Stimulated activated CD4-positive, alpha-beta T cell treated with anti-CD3 and anti-CD28 coated beads, Interleukin-12 subunit alpha, Interleukin-12 subunit beta, amount 100 ng/mL, for 24 hours (primary cell): ENCODE data around the gene CYB561.
A peak's percentile ranks its signal among the peaks of the same experiment; 100 is the strongest.

Source experiments
- DNase-seq, 2 experiments: peaks; one replicate each; pipeline ENCODE4 v3.0.0-alpha.2; 2020; ENCODE audit warnings: low read depth in 2 of 2

Gene CYB561

DNA sequence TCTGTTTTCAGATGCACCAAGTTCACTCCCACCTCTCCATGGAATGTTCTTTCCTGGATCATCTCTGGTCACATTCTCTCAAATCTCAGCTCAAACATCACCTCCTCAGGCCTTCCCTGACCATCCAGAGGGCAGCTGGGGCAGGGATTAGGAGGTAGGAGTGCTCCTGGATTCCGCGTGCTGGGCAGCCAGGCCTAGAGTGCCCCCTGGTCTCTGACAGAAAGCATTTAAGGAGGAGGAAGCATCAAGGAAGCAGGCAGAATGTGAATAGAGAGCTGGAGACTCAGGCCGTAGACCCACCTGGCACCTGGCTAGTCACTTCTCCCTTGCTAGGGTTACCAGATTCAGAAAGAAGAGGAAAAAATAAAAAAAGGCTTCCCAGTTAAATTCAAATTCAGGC lies 2.5 kb upstream of the CYB561 start:
- DNase-seq: no peak

DNA sequence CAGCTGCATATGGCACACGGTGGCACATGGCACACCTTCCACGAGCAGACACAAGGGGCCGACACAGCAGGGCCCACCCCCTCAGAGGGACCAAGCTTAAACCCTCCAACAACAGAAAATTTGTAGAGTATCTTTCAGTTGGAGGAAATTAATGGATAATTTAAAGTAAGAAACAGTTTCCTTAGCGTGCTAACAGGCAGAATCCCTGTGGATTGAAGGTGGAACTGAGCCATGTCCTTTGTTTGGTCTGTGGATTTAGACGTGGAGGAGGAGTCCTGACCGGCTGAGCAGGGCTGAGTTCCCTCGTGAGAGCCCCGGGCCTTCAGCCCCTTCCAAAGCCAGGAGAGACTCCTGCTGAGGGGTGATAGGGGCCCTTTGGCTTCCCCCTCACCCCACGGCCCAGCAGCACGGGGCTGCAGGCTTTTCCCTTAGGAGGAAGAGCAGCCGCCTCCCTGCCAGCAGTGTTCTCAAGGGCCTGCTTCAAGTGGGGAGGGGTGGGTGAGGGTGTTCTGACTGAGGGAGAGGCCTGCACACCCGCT lies 1.4 kb upstream of the CYB561 start:
- DNase-seq: no peak

DNA sequence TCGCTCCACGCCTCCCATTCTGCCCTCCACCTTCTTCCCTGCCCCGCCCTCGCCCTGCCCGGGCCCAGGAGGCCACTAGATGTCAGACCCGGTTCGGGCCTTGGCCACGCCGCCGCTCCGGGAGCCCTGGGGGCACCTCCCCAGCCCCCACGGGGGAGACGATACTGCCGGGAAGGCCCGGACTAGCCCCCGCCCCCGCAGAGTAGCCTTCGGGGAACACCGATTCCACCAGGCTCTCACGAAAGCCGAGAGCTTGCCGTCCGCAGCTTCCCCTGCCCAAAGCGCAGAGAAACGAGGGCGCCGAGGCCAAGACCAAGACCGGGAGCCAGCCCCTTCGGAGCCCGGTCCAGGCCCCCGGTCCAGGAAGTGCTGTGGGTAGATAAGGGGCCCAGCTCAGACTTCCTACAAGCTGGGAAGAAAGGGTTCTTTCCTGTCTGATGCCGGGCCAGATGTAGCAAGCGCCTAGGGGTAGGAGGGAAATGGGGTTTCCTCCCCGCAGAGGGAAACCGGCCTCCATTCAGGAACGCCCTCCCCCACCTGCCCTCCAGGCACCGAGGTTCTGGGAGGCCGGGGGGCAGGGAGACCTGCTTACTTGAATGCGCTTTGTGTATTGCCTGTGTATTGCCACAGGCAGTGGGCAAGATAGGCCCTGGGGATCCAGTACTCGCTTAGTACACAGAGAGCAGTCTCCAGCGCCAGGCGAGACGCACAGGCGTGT lies 806 bp upstream of the CYB561 start:
- DNase-seq: peak in 1 of 2 experiments; percentile 36

DNA sequence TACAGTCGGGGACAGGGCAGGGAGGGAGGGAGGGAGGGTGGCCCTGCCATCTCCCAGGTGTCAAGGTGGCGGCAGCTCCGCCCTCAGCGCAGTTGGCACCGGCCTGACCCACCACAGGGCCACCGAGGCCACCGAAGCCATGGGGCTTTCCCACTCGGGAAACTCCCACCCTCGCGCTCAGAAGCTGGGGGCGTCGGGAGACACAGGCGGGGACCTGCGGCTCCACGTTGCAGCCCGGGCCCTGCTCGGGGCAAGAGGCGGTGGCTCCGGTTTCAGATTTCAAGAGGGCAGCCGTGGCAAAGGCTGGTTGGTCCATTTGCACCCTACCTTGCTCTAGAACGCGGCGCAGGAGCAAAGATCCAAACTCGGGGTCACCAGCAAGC lies 544 bp downstream of the CYB561 start:
- no peak for DNase-seq

DNA sequence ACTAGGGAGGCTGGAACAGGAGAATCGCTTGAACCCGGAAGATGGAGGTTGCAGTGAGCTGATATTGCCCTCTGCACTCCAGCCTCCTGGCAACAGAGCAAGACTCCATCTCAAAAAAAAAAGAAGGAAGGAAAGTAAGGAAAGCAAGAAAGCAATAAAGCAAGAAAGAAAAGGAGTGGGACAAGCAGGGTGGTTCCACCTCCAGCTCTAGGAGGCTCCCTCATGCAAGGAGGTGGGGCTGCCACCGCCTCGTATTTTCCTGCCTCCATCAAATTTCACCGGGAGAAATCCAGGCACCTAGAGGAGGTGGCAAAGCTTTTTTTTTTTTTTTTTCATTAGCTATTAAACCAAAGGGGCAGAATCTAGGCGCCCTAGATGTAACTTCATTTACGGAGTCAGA lies 1.0 kb downstream of the CYB561 start:
- DNase-seq: no peak

DNA sequence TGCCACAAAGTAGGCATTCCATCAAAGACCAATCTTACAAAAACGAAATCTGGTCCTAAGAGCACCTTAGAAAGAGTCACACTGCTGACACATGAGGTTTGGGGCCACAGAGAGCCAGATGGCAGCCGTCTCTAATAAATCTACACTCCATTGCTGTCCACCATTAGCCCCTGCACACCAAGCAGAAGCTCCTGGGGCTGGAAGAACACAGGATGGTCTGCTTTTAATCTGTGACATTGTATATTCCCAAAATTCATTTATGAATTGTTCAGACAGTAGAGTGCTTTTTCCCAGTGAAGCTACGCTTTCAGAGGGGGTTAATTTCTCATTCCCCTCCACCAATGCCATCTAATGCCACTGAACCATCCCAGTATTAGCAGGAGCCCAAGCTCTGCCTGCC lies 1.6 kb downstream of the CYB561 start:
- DNase-seq: no peak

DNA sequence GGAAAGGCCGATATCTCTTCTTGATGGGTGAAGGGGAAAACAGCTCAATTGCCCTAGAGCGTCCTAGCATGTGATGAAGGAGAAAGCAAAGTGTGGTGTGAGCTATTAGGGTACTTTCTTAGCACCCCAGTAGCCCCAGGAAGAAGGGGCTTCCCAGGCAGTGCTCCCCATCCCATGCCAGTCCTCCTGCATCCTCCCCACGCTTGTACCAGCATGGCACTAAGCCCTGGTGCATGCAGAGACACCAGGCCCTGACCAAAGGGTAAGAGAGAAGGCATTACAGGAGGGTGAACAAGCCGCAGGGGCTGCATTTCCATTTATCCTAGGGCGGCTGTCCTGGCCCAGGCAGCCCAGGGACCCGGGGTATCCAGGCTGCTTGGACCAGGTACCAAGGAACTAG lies 3.1 kb downstream of the CYB561 start:
- DNase-seq: no peak

DNA sequence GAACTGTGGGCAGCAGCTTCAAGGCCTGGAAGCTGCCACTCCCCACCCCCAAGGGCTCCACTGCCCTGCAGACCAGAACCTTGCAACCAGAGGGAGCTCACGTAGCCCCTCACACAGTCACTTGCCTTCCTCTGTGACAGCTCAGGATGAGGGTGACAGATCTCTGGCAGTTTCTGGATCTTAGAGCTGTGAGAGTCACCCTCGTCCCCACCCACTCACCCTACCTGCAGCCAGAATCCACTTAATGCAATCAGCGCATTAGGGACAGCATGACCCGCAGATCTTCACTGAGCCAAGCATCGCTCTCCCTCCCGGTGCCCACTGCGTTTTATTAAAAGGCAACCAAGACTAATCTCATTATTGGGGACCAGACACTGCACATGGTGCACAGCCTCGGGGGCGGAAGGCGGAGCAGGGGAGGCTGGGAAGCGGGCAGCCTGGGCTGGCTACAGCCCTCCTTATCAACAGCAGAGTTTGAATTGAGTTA lies 3.5 kb downstream of the CYB561 start:
- DNase-seq: no peak

DNA sequence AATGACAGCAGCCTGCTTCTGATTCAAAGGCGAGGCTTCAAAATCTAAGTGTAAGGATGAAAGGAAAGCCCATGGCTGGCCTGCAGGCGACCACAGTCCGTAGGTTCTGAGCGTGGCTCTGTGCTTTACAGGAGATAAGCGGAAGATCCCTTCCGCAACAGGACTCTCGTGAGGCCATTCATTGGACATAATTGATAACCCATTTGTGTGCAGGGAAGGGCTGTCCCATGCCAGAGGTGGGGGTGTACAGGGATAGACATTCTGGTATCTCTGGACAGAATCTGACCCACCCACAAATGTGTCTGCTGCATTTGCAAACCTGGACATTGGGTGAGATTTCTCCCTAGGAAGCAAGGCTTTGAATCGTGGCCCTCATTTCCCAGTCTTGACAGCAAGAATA lies 4.0 kb downstream of the CYB561 start:
- DNase-seq: no peak

DNA sequence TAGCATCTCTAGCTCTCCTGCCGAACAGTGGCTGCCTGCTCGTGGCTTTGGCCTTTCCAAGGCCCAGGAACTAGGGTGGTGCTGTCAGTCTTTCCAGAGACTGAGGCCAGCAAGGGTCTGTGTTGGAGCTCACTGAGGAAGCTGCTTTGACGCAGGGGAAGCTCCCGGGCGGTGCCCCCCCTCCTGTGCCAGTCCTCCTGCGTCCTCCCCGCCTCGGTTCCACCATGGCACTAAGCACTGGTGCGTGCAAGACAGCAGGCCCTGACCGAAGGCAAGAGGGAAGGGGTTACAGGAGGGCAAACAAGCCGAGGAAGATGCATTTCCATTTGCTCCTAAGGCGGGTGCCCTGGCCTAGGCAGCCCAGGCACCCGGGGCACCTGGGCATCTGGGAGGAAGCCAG lies 4.5 kb downstream of the CYB561 start:
- no peak for DNase-seq

DNA sequence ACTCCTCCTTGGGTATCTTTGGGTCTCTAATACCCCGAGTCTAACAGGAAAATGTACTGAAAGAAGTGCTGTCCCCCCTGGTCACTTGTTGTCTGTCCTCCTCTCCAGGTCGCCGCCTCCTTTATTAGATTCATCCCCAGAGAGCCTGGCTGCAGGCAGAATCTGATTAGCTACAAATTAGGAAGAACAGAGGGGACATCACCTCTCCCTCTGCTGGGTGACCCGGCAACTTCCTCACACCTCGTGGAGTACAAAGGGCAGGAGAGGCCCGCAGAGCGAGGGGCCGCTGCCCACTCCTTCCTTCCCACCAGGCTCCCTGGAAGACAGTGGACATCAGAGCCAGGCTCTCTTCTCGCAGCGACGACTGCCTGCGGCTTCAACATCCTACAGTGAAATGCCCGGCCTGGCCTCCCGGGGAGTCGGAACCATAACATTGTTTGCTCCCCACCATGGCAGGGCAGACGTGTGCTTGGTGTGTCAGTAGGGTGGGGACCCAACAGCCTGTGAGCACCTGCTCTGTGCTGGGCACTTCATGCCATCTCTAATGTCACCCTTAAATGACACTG lies 5.3 kb downstream of the CYB561 start:
- no peak for DNase-seq

DNA sequence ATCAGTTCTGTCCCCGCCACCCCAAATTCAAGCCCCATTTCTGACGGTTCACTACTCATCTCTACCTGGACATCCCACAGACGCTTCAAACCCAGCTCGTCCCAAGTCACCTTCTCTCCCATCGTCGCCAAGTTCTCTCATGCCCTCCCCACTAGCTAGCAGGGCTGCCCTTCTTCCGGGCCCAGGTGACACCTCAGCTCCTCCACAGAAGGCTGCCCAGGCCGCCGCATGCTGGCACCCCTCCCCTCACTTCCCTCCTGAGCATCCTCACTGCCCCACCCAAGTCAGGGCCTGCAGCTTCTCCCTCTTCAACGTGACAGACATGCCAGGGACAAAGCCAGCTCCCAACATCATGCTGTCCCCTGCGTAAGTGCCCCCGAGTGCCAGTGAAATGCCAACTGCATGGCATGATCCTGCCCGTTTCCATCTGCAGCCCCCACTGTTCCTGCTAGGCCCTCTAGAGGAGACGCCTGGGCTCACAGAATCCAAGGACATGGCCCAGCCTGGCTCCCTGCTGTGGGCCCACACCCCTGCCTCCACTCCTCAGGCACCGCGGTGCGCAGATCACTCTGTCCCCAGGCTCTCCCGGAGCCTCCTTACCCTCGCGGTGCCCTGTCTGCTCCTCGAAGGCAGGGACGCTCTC lies 5.9 kb downstream of the CYB561 start:
- DNase-seq: no peak

DNA sequence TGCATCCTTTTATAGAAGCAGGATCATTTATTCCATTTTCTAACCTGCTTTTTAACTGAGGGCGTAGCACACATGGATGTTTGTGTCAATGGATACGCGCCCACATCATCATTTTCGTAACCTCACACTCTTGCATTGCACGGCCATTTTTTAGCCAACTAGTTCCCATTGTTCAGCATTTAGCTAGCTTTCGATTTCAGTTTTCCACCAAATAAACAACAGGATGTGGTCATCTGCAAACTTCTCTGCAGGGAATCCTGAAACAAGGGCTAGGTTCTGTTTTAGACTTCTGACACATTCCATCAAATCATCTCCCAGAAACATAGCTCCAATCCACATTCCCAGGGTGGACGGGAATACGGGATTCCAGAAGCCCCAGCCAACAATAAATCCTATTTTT lies 6.4 kb downstream of the CYB561 start:
- no peak for DNase-seq

DNA sequence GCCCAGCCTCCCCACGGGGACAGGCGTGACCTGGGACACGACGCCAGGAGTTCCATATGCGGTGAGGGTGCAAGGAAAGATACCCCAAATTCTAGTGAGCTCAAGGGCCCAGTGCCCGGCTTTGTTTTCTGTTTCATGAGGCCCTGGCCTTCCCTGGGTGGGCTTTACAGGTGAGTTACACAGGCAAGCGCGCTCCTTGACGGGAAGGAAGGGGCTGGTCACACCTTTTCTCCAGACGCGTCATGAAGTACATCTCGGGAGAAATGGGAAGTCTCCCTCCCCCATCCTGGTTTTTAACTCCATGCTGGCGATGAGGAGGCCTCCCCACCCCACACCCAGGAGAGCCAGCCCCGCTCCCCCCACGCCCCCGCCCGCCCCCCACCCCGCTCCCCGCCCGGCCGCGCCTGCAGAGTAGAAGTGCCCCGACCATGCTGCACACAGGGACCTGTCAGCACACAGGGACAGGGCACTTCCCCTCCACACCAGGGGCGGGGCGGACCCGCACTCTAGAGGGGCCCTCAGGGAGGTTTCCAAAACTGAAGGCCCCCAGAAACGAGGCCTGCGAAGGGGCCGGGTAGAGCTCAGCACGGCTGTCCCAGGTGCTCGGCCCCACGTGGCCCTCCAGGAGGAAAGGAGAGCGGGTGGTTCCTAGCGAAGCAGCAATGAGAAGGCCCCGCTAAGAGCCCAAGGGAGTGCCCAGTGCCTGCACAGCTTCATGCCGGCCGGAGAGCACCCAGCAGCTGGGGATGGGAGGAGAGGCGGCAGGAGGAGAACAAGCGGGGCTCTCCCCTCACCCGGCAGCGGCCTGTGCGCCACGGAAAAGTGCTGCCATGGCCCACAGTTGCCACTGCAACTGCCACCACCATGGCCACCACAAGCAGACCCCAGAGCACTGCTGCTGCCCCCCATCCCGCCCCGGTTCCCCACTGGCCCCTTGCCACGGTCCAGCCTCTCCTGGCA lies 7.7 kb downstream of the CYB561 start:
- no peak for DNase-seq

DNA sequence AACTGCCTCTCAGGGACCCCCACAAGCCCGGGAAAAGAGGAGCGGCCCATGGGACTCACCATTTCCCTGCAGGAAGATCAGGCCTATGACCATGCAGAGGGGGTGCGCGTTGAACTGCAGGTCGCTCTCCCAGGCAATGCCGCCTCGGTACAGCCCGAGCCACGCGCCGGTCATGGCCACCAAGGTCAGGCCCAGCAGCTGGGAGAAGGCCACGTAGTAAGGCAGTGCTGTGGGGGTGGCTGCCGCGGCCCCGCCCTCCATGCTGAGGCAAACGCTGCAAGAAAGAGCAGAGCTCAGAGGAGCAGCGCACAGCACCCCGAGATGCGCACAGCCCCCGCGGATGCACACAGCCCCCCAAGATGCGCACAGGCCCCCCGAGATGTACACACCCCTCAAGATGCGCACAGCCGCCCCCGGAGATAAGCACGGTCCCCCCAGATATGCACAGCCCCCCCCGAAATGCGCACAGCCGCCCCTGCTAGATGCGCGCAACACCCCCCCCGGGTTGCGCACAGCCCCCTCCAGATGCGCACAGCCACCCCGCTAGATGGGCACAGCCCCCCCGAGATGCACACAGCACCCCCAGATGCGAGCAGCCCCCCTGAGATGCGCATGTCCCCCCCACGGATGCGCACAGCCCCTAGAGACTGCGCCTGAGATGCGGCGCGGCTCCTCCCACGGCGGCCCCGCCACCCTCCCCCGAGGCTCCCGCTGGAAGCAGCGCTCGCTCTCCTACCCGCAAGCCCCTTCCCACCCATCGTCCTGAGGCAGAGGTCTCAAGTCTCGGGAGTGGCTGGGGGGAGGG lies 8.6 kb downstream of the CYB561 start:
- no peak for DNase-seq

DNA sequence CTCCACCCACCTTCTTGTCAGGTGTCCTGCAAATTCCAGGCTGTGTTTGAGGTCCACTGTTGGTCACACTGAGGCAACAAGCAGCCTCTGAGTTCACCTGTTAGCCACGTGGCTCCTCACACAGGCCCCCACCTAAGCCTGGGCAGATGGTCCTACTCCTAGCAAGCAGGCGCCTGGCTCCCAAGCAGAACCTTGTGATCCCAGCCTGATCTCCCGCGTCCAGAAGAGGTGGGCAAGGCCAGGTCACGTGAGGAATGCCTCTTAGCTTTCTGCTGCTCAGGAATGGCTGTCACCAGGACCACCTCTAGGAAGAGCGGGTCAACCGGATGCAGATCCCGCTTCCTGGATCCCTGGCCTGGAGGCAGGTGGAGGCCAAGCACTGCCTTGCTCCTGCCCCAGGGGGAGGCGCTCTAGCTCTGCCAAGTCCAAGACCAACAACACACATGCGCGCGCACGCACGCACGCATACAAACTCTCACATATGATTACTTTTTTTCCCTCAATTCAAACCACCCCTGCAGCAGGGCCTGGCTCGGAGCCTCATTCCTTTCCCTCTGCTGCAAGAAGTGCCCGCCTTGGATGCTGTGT lies 9.5 kb downstream of the CYB561 start:
- no peak for DNase-seq

DNA sequence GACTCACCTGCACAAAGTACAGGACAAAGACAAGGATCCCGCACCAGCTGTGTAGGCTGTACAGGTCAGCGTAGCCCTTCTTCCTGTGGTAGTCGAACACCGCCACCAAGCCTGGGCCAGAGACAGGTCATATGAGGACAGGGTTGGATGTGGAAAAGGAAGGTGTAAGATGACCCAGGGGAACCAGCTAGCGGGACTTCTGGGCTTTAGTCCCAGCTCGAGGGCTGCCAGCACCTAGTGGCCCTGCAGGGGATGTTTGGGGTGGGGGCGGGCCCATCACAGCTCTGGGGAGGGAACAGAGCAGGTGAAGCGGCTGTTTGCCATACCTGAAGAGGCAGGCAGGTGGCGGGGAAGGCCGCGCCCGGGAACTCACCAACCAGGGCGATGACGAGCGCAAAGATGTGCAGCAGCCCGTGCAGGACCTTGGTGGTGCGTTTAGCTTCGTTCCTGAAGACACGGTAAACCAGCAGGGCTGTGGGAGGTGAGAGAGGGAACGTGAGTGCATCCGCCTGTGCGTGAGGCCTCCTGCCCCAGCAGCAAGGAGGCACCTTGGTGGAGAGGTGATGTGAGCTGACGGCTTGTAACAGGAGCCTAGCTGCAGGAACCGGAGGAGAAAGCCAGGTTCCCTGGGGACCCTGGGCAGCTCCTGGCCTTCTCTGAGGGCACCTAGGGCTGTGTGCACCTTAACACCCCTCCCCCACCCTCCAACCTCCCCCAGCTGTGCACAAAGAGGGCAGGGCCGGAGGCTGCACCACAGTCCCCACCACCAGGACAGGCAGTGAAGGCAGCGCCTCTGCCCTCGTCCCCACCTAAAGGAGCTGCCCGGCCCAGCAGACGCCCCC lies 10.2 kb downstream of the CYB561 start:
- no peak for DNase-seq

DNA sequence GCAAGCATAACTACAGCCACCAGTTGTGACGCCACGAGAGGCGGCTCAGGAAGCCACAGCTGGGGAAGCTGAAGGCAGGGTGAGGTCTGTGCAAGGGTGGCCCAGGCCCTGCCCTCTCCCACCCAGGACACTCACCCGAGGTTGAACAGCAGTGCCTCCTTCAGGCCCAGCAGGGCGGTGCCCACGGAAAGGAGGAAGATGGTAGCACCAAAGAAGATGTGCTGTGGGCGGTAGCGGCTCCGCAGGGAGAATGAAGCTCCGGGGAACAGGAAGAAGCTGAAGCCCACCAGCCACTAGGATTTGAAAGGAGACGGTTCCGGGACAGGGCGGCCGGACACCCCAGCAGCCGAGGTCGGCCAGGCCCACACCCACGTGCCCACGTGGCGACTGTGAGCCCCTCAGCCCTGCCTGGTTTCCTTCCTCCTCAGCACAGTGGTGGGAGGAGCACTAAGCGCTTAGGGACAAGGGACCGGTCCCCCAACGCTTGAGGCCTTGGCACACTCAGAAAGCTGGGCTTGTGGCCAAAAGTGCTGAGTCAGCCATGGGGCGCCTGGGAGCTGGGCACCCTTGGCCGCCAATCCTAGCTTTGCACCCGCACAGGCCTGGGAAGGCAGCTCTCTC lies 11.0 kb downstream of the CYB561 start:
- DNase-seq: no peak
